Liver (tissue), 9 donors: Measurements from ENCODE around the gene PRR30. TPM values are rescaled to one million over a fixed set of nuclear protein-coding genes. Genes with fewer than 3 reads are reported as not detected.

Experiments used
- DNase-seq: peaks from one replicate; pipeline ENCODE4 v3.0.0-alpha.2; 2017; ENCODE audit warnings: low spot score
- H3K27ac ChIP-seq, 2 donors: one replicate each; pipeline ENCODE4 v1.7.0; 2013; ENCODE audit warnings: inconsistent platforms in 2 of 2, low read length in 2 of 2, control low read depth in 1 of 2, low read depth in 1 of 2, mild to moderate bottlenecking in 1 of 2
- H3K27me3 ChIP-seq, 4 donors: one replicate each; pipeline versions ENCODE4 v1.6.1 to v1.7.0; 2013; ENCODE audit warnings: low read length in 3 of 4, inconsistent platforms in 1 of 4, mild to moderate bottlenecking in 1 of 4, moderate library complexity in 1 of 4; ENCODE audit not compliant: control insufficient read depth in 4 of 4, insufficient read depth in 4 of 4
- H3K36me3 ChIP-seq, 4 donors: one replicate each; pipeline versions ENCODE4 v1.6.1 to v1.7.0; 2013; ENCODE audit warnings: low read length in 3 of 4, mild to moderate bottlenecking in 3 of 4, low read depth in 1 of 4, moderate library complexity in 1 of 4; ENCODE audit not compliant: control insufficient read depth in 4 of 4, insufficient read depth in 3 of 4
- H3K4me1 ChIP-seq, 4 donors: one replicate each; pipeline versions ENCODE4 v1.6.1 to v1.7.0; 2013; ENCODE audit warnings: low read length in 3 of 4, mild to moderate bottlenecking in 3 of 4, moderate library complexity in 1 of 4; ENCODE audit not compliant: control insufficient read depth in 4 of 4, insufficient read depth in 4 of 4
- H3K4me3 ChIP-seq, 3 donors: one replicate each; pipeline versions ENCODE4 v1.6.1 to v1.7.0; 2013; ENCODE audit warnings: low read length in 3 of 3, control low read depth in 1 of 3, low read depth in 1 of 3, mild to moderate bottlenecking in 1 of 3
- H3K9ac ChIP-seq, 2 donors: one replicate each; pipeline ENCODE4 v1.7.0; 2013; ENCODE audit warnings: low read length in 2 of 2, mild to moderate bottlenecking in 2 of 2, moderate library complexity in 2 of 2, control low read depth in 1 of 2, low read depth in 1 of 2
- H3K9me3 ChIP-seq, 4 donors: one replicate each; pipeline versions ENCODE4 v1.6.1 to v1.7.0; 2013; ENCODE audit warnings: low read length in 3 of 4; ENCODE audit not compliant: control insufficient read depth in 4 of 4
- ATF3 ChIP-seq: IDR thresholded peaks from 2 replicates; pipeline ENCODE4 v1.6.1; 2016; ENCODE audit warnings: antibody characterized with exemption
- EGR1 ChIP-seq, 2 donors: IDR thresholded peaks; 2 replicates each; pipeline ENCODE4 v1.6.1; 2016 to 2018; ENCODE audit warnings: antibody characterized with exemption in 2 of 2, low read depth in 2 of 2
- FOXA1 ChIP-seq: IDR thresholded peaks from 2 replicates; pipeline ENCODE4 v1.6.1; 2016; ENCODE audit warnings: antibody characterized with exemption
- FOXA2 ChIP-seq: IDR thresholded peaks from 2 replicates; pipeline ENCODE4 v1.6.1; 2016; ENCODE audit warnings: antibody characterized with exemption
- GABPA ChIP-seq, 2 donors: IDR thresholded peaks in 1 of 2; conservative IDR thresholded peaks in 1 of 2; 2 replicates each; pipeline ENCODE4 v1.6.1; 2016; ENCODE audit warnings: antibody characterized with exemption in 2 of 2, mild to moderate bottlenecking in 1 of 2, moderate library complexity in 1 of 2
- JUND ChIP-seq, 2 donors: IDR thresholded peaks; 2 replicates each; pipeline ENCODE4 v1.6.1; 2016; ENCODE audit warnings: antibody characterized with exemption in 2 of 2
- REST ChIP-seq: IDR thresholded peaks from 2 replicates; pipeline ENCODE4 v1.6.1; 2016; ENCODE audit warnings: antibody characterized with exemption, mild to moderate bottlenecking
- TAF1 ChIP-seq: conservative IDR thresholded peaks from 2 replicates; pipeline ENCODE4 v1.6.1; 2016; ENCODE audit warnings: antibody characterized with exemption, mild to moderate bottlenecking
- YY1 ChIP-seq: IDR thresholded peaks from 2 replicates; pipeline ENCODE4 v1.6.1; 2016; ENCODE audit warnings: antibody characterized with exemption, mild to moderate bottlenecking
- ZBTB33 ChIP-seq: IDR thresholded peaks from 2 replicates; pipeline ENCODE4 v1.6.1; 2016; ENCODE audit warnings: antibody characterized with exemption
- WGBS: extraction: QIAGEN DNeasy Blood & Tissue Kit; methylation state at CpG from one replicate; pipeline ENCODE4 v1.1.7; 2013; 5-methylcytosine and 5-hydroxymethylcytosine counted together
- polyA plus RNA-seq, 2 donors: library from polyadenylated mRNA; stranded (reverse) in 1 of 2; unstranded in 1 of 2; fragments of 200-250 nt in 1 of 2; fragments of >200 nt in 1 of 2; fragmentation: Nextera tagmentation in 1 of 2; extraction: Ambion mirVana in 1 of 2; gene quantifications; one replicate each; pipeline versions ENCODE4 v1.2.1 to v1.2.3, GENCODE V29; 2013 to 2015
- total RNA-seq, 2 donors: library from RNA; depleted of rRNA; stranded (reverse); fragments of >200 nt; gene quantifications; one replicate each; pipeline ENCODE4 v1.2.3, GENCODE V29; 2014
- TF ChIP-seq, protein P1 (sequence below): IDR thresholded peaks from 2 replicates; pipeline ENCODE4 v1.6.1; 2016; ENCODE audit warnings: antibody characterized with exemption
- donor health status: healthy.
- donor health status: healthy.
- donor health status: healthy.
- donor health status: healthy.
- donor health status: healthy.

The PRR30 gene
- total and polyA plus RNA-seq, 4 donors, result not detected

DNA sequence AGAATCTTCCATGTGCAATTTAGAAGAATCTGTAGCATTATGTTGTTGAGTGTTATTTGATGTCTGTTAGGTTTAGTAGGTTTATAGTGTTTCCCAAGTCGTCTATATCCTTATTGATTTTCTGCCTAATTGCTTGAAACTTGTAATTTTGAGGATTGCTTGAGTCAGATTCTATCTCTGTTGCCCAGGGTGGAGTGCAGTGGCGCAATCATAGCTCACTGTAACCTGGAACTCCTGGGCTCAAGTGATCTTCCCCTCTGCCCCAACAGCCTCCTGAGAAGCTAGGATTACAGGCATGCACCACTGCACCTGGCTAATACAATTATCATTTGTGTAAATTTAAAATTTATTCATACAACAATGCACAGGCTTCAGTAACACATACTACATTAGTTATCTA lies 6.5 kb upstream of the PRR30 start:
- 73% methylated on average over 2 of the region's 2 CpGs for WGBS

DNA sequence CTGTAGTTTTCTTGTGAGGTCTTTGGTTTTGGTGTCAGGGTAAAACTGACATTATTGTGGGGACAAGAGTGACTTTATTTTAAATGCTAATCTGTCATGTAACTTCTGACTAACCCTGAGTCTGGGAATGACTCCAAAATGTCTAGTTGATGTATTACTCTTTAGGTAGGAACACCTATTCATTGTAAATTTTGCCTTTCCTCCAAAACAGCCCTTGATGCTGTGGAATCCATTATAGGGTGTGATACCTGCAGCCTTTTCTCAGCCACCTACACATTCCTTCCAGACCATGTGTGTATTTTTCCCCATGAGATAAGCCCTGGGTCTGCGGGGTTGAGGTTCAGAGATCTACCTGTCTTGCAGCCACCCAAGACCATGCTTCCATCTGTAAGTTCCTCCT lies 4.1 kb upstream of the PRR30 start:
- Histone ChIP-seq H3K27me3 (peaks cover 0 to 2% (median 0%) of the 10 kb centered on the region in 4 donors), H3K9ac (no peak overlapping the region), H3K4me3 (no peak overlapping the region), H3K36me3 (no peaks in the 10 kb centered on the region), H3K9me3 (no peaks in the 10 kb centered on the region), H3K27ac (no peak overlapping the region), H3K4me1 (no peaks in the 10 kb centered on the region)
- DNase-seq, result no peak
- WGBS, result 80% methylated on average over 1 of the region's 1 CpG
- TF ChIP-seq REST, result no peak
- TF ChIP-seq TAF1, result no peak

More for the DNA sequence above, 6.5 kb upstream of the PRR30 start:
- H3K9me3 ChIP-seq, result no peaks in the 10 kb centered on the region
- no peak overlapping the region for H3K4me3 ChIP-seq
- H3K9ac ChIP-seq, result no peak overlapping the region
- no peak for DNase-seq
- H3K27ac ChIP-seq, result no peak overlapping the region
- H3K27me3 ChIP-seq, result peaks cover 0 to 2% (median 0%) of the 10 kb centered on the region in 4 donors
- no peak for TF ChIP-seq GABPA (IDR thresholded peaks at IDR 0.05 in 1 of 2, conservative IDR thresholded peaks at IDR 0.05 in 1 of 2)
- no peaks in the 10 kb centered on the region for H3K36me3 ChIP-seq
- H3K4me1 ChIP-seq, result no peaks in the 10 kb centered on the region

DNA sequence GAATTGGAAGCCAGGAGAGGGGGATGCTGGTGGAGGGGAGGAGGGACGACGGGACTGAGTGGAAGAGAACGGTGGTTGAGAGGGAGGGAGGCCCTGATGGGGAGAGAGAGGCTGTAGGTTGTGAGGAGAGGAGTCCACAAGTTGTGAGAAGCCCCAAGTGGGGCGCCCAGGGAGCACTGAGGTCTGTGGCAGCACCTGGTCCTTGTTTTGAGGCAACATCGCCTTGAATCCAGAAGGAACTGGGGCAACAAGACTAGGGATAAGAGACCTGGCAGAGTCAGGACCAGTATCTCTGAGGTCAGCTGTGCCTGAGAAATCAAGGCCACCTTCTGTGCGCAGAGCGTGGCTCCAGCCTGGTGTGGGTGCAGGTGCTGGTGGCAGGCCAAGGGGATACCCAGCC lies 1.1 kb downstream of the PRR30 start:
- no peak for TF ChIP-seq FOXA2
- no peak for TF ChIP-seq ZBTB33
- TF ChIP-seq YY1, result no peak
- no peak for TF ChIP-seq JUND (IDR thresholded peaks at IDR 0.05)
- no peak for TF ChIP-seq FOXA1
- TF ChIP-seq, protein P1, sequence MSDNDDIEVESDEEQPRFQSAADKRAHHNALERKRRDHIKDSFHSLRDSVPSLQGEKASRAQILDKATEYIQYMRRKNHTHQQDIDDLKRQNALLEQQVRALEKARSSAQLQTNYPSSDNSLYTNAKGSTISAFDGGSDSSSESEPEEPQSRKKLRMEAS, result no peak
- TF ChIP-seq EGR1 (IDR thresholded peaks at IDR 0.05; ENCODE audit: low read depth in 2 of 2), result no peak
- no peak for TF ChIP-seq GABPA (IDR thresholded peaks at IDR 0.05 in 1 of 2, conservative IDR thresholded peaks at IDR 0.05 in 1 of 2)
- no peak for TF ChIP-seq ATF3
- Histone ChIP-seq H3K9ac (no peak overlapping the region), H3K9me3 (no peaks in the 10 kb centered on the region), H3K27me3 (no peaks in the 10 kb centered on the region), H3K4me1 (peaks cover 0 to 8% (median 5%) of the 10 kb centered on the region in 4 donors), H3K36me3 (no peaks in the 10 kb centered on the region), H3K4me3 (no peak overlapping the region), H3K27ac (no peak overlapping the region)
- no peak for DNase-seq
- 92% methylated on average over 7 of the region's 7 CpGs for WGBS
